ENCODE data around the gene STAP1.
"Not testable (repeated sequence)": the region's sequence is repeated elsewhere in the genome, so short reads cannot be mapped to it uniquely, and the experiment has no call there.

The STAP1 gene, protein sequence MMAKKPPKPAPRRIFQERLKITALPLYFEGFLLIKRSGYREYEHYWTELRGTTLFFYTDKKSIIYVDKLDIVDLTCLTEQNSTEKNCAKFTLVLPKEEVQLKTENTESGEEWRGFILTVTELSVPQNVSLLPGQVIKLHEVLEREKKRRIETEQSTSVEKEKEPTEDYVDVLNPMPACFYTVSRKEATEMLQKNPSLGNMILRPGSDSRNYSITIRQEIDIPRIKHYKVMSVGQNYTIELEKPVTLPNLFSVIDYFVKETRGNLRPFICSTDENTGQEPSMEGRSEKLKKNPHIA

DNA sequence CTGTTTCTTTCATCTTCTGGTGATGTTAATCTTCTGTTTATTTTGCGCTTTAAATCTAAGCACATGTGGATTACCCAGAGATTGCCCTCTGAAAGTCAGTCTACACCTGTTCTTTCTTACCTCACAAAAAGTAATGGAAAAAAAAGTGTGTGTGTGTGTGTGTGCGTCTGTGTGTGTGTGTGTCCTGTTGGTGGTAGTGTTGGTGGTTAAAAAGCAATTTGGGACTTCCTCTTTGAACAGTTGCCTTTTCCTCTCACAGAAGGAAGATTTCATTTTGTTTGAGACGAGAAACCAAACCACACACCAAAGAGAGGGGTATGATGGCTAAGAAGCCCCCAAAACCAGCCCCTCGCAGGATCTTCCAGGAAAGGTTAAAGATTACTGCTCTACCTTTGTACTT is at the start of gene STAP1:
Gene STAP1, plus strand, starts transcription at position 235 of the 400 bp plus-strand sequence. Its CDS starts 83 bp downstream, at position 318.
- Histone ChIP-seq H3K36me3 (ENCODE audit: control insufficient read depth, insufficient read depth, low read length) (no peaks in the 10 kb centered on the region), H3K9ac (ENCODE audit: low read depth, low read length) (no peak within 1 kb of the TSS), H3K27me3 (ENCODE audit: control insufficient read depth, insufficient read depth, low read length) (no peaks in the 10 kb centered on the region), H3K4me3 (ENCODE audit: low read depth, low read length) (no peak within 1 kb of the TSS), H3K9me3 (ENCODE audit: control insufficient read depth, insufficient read depth, low read length) (no peaks in the 10 kb centered on the region), H3K4me1 (ENCODE audit: control insufficient read depth, insufficient read depth, low read length) (no peaks in the 10 kb centered on the region)

DNA sequence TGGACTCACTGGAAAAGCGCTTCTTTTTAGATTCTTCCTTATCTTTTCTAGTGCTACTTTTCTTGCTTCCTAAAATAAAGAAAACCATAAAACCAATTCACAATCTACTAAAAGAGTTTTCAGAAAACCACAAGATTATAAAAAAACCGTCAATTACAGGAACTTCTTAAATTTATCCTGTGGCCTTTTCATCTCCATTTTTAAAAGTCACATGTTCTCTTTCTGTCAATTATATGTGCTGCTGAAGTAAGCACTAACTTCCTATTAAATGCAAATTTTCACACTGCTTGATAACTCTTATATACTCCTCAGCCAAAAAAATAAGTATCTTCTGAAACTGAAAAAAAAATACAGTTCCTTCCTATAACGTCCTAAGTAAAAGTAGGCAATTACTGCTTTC is 46.0 kb upstream of the STAP1 start:
- Histone ChIP-seq H3K9me3 (ENCODE audit: control insufficient read depth, insufficient read depth, low read length) (no peaks in the 10 kb centered on the region), H3K4me3 (ENCODE audit: low read depth, low read length) (no peak overlapping the region), H3K4me1 (ENCODE audit: control insufficient read depth, insufficient read depth, low read length) (no peaks in the 10 kb centered on the region), H3K36me3 (ENCODE audit: control insufficient read depth, insufficient read depth, low read length) (no peaks in the 10 kb centered on the region), H3K27me3 (ENCODE audit: control insufficient read depth, insufficient read depth, low read length) (no peaks in the 10 kb centered on the region), H3K9ac (ENCODE audit: low read depth, low read length) (no peak overlapping the region)

DNA sequence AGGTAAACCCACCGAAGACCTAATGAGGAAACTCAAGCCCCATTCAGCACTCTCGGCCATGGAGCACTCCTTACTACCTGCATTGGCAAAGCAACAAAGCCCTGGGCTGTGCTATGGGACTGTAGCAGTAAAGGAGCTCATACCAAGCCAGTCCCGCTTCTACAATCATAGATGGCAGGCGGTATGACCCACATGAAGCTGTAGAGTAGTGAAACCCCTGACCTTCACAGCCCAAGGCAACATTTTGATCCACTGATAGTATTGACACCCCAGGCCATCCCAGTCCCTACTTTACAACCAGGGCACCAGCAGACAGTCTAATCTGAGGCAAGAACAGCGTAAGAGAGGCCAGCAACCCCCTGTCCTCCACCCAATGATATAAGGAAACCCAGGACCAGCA is 38.4 kb upstream of the STAP1 start:
- H3K4me3 ChIP-seq (ENCODE audit: low read depth, low read length): no peak overlapping the region
- H3K9me3 ChIP-seq (ENCODE audit: control insufficient read depth, insufficient read depth, low read length): no peaks in the 10 kb centered on the region
- H3K36me3 ChIP-seq (ENCODE audit: control insufficient read depth, insufficient read depth, low read length): no peaks in the 10 kb centered on the region
- no peaks in the 10 kb centered on the region for H3K27me3 ChIP-seq (ENCODE audit: control insufficient read depth, insufficient read depth, low read length)
- no peak overlapping the region for H3K9ac ChIP-seq (ENCODE audit: low read depth, low read length)
- H3K4me1 ChIP-seq (ENCODE audit: control insufficient read depth, insufficient read depth, low read length): no peaks in the 10 kb centered on the region

DNA sequence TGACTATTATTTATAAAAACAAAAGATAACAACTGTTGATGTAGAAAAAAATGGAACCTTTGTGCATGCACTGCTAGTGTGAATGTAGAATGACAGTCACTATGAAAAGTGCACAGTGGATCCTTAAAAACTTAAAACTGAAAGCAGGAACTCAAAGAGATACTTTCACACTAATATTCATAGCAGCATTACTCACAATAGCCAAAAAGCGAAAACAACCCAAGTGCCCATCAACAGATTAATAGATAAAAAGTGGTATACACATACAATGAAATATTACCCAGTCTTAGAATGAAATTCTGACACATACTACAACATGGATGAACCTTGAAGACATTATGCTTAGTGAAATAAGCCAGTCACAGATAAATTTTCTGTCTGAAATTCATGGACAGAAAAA is 37.0 kb upstream of the STAP1 start:
- Histone ChIP-seq H3K27me3 (ENCODE audit: control insufficient read depth, insufficient read depth, low read length) (no peaks in the 10 kb centered on the region), H3K9ac (ENCODE audit: low read depth, low read length) (no peak overlapping the region), H3K4me3 (ENCODE audit: low read depth, low read length) (no peak overlapping the region), H3K4me1 (ENCODE audit: control insufficient read depth, insufficient read depth, low read length) (no peaks in the 10 kb centered on the region), H3K36me3 (ENCODE audit: control insufficient read depth, insufficient read depth, low read length) (no peaks in the 10 kb centered on the region), H3K9me3 (ENCODE audit: control insufficient read depth, insufficient read depth, low read length) (no peaks in the 10 kb centered on the region)

DNA sequence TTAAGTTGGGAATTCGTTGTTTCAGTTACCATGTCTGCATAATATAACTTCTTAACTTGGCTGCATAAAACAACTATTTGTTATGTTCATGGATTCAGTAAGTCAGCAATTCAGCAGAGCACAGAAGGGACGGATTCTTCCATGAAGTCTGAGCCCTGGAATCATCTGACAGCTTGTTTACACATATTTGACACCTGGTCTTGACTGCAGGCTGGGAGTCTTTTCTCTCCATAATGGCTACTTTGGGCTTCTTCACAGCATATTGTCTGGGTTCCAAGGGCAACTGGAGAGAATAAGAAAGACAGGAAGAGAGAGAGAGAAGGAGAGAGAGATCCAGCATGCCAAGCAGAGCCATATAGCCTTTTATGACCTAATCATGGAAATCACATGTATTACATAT is 36.3 kb upstream of the STAP1 start:
- Histone ChIP-seq H3K9me3 (ENCODE audit: control insufficient read depth, insufficient read depth, low read length) (no peaks in the 10 kb centered on the region), H3K36me3 (ENCODE audit: control insufficient read depth, insufficient read depth, low read length) (no peaks in the 10 kb centered on the region), H3K4me1 (ENCODE audit: control insufficient read depth, insufficient read depth, low read length) (no peaks in the 10 kb centered on the region)

DNA sequence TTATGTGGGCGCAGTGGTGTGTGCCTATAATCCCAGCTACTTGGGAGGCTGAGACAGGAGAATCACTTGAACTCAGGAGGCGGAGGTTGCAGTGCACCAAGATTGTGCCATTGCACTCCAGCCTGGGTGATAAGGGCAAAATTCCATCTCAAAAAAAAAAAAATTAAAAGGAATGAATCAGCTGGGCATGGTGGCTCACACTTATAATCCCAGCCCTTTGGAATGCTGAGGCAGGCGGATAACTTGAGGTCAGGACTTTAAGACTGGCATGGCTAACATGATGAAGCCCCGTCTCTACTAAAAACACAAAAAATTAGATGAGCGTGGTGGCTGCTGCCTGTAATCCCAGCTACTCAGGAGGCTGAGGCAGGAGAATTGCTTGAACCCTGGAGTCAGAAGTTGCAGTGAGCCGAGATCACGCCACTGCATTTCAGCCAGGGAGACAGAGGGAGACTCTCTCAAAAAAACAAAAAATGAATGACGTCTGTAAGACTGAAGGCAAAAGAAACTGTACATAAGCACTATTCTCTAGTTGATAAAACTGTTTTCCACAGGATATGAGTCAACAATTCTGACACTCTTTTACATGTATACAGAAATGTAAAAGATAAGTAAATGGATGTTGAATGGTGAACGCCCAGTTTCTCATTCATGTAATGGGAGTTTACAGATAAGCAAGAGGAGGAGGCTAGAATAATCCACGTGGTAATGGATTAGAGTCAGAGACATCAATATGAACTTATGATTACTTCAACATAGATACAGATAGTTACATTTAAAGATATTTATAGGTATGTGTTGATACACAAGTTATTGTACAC is 35.5 kb upstream of the STAP1 start:
- Histone ChIP-seq H3K4me1 (ENCODE audit: control insufficient read depth, insufficient read depth, low read length) (no peaks in the 10 kb centered on the region), H3K27me3 (ENCODE audit: control insufficient read depth, insufficient read depth, low read length) (no peaks in the 10 kb centered on the region), H3K36me3 (ENCODE audit: control insufficient read depth, insufficient read depth, low read length) (no peaks in the 10 kb centered on the region), H3K4me3 (ENCODE audit: low read depth, low read length) (no peak overlapping the region), H3K9ac (ENCODE audit: low read depth, low read length) (no peak overlapping the region), H3K9me3 (ENCODE audit: control insufficient read depth, insufficient read depth, low read length) (no peaks in the 10 kb centered on the region)

More for the DNA sequence above, 36.3 kb upstream of the STAP1 start:
- Histone ChIP-seq H3K27me3 (ENCODE audit: control insufficient read depth, insufficient read depth, low read length) (no peaks in the 10 kb centered on the region), H3K9ac (ENCODE audit: low read depth, low read length) (no peak overlapping the region), H3K4me3 (ENCODE audit: low read depth, low read length) (no peak overlapping the region)

DNA sequence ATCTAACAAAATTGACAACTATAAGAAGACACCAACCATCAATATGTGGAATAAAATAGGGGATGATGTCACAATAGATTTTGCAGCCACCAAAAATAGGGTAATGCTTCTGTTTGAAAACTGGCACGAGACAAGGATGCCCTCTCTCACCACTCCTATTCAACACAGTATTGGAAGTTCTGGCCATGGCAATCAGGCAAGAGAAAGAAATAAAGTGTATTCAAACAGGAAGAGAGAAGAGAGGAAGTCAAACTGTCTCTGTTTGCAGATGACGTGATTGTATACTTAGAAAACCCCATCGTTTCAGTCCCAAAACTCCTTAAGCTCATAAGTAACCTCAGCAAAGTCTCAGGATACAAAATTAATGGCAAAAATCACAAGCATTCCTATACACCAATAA is 34.4 kb upstream of the STAP1 start:
- not testable (repeated sequence) for H3K9me3 ChIP-seq (ENCODE audit: control insufficient read depth, insufficient read depth, low read length); H3K9ac ChIP-seq (ENCODE audit: low read depth, low read length); H3K36me3 ChIP-seq (ENCODE audit: control insufficient read depth, insufficient read depth, low read length); H3K27me3 ChIP-seq (ENCODE audit: control insufficient read depth, insufficient read depth, low read length); H3K4me3 ChIP-seq (ENCODE audit: low read depth, low read length); H3K4me1 ChIP-seq (ENCODE audit: control insufficient read depth, insufficient read depth, low read length)

DNA sequence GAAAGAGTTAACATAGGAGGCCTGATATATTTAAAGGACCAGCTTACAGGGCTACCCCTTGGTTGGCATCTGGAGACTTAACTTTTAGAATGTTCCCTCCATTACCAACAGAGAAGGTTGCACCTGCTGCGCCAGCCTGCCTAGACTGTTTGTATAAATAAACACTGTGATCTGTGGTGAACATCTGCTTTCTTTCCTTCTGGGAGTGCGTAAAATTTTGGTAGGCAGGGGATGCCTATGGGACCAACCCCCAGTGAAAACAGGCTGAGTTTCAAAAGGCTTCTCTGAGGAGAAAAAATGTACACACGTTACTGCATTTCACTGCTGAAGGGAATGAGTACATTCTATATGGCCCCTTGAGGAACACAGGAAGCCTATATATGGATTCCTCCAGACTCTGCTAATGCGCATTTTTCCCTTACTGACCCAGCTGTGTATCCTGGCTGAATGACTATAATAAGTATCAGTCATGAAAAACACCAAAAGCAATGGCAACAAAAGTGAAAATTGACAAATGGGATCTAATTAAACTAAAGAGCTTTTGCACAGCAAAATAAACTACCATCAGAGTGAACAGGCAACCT is 27.1 kb upstream of the STAP1 start:
- H3K4me1 ChIP-seq (ENCODE audit: control insufficient read depth, insufficient read depth, low read length): no peaks in the 10 kb centered on the region
- peaks cover 15% of the 10 kb centered on the region for H3K36me3 ChIP-seq (ENCODE audit: control insufficient read depth, insufficient read depth, low read length)
- H3K27me3 ChIP-seq (ENCODE audit: control insufficient read depth, insufficient read depth, low read length): no peaks in the 10 kb centered on the region
- H3K9ac ChIP-seq (ENCODE audit: low read depth, low read length): no peak overlapping the region
- H3K9me3 ChIP-seq (ENCODE audit: control insufficient read depth, insufficient read depth, low read length): no peaks in the 10 kb centered on the region
- H3K4me3 ChIP-seq (ENCODE audit: low read depth, low read length): no peak overlapping the region

DNA sequence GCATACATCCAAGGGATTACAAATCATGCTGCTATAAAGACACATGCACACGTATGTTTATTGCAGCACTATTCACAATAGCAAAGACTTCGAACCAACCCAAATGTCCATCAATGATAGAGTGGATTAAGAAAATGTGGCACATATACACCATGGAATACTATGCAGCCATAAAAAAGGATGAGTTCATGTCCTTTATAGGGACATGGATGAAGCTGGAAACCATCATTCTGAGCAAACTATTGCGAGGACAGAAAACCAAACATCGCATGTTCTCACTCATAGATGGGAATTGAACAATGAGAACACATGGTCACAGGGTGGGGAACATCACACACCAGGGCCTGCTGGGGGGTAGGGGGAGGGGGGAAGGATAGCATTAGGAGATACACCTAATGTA is 26.1 kb upstream of the STAP1 start:
- peaks cover 15% of the 10 kb centered on the region for H3K36me3 ChIP-seq (ENCODE audit: control insufficient read depth, insufficient read depth, low read length)
- H3K27me3 ChIP-seq (ENCODE audit: control insufficient read depth, insufficient read depth, low read length); H3K9ac ChIP-seq (ENCODE audit: low read depth, low read length); H3K4me3 ChIP-seq (ENCODE audit: low read depth, low read length); H3K9me3 ChIP-seq (ENCODE audit: control insufficient read depth, insufficient read depth, low read length); H3K4me1 ChIP-seq (ENCODE audit: control insufficient read depth, insufficient read depth, low read length): not testable (repeated sequence)

DNA sequence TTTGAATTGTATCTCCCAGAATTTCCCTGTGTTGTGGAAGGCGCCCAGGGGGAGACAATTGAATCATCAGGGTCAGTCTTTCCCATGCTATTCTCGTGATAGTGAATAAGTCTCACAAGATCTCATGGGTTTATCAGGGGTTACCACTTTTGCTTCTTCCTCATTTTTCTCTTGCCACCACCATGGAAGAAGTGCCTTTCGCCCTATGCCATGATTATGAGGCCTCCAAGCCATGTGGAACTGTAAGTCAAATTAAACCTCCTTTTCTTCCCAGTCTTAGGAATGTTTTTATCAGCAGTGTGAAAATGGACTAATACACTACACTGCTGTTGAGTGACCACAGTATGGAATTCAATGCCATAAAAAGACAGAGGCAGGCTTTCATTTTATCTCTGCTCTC is 25.4 kb upstream of the STAP1 start:
- Histone ChIP-seq H3K9ac (ENCODE audit: low read depth, low read length) (no peak overlapping the region), H3K27me3 (ENCODE audit: control insufficient read depth, insufficient read depth, low read length) (no peaks in the 10 kb centered on the region), H3K36me3 (ENCODE audit: control insufficient read depth, insufficient read depth, low read length) (peaks cover 15% of the 10 kb centered on the region), H3K4me3 (ENCODE audit: low read depth, low read length) (no peak overlapping the region), H3K9me3 (ENCODE audit: control insufficient read depth, insufficient read depth, low read length) (no peaks in the 10 kb centered on the region), H3K4me1 (ENCODE audit: control insufficient read depth, insufficient read depth, low read length) (no peaks in the 10 kb centered on the region)

DNA sequence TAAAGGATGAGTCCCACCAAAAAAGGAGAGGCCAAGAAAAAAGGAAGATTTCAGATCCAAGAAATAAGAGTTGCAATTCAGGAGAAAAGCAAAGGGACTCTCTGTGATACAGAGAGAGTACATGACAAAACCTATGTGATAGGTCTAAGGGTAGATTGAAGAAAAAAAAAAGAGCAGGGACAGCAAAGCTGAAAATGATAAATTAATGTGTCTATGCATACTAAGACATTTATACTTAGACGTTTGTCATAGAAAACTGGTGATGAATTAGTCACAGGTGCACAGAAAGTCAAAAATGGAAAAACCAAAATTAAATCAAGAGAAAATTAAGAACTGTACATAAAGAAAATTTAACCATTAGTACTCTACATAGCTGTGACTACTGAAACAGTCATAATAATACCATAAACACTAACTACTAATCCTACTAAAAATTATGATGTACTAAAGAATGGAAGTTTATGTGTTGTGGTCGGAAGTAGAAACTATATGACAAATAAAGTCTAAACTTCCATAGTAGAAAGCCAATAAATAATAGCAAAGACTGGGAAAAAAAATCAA is 23.2 kb upstream of the STAP1 start:
- Histone ChIP-seq H3K27me3 (ENCODE audit: control insufficient read depth, insufficient read depth, low read length) (no peaks in the 10 kb centered on the region), H3K9ac (ENCODE audit: low read depth, low read length) (no peak overlapping the region), H3K4me1 (ENCODE audit: control insufficient read depth, insufficient read depth, low read length) (no peaks in the 10 kb centered on the region), H3K9me3 (ENCODE audit: control insufficient read depth, insufficient read depth, low read length) (no peaks in the 10 kb centered on the region), H3K36me3 (ENCODE audit: control insufficient read depth, insufficient read depth, low read length) (peaks cover 9% of the 10 kb centered on the region), H3K4me3 (ENCODE audit: low read depth, low read length) (no peak overlapping the region)
